Adrenal gland (tissue), 12 donors: ENCODE results near the gene TECPR1. TPM values are rescaled to one million over a fixed set of nuclear protein-coding genes. Genes with fewer than 3 reads are reported as not detected.

Experiments
- DNase-seq, 7 donors: peaks; one replicate each; pipeline ENCODE4 v3.0.0-alpha.2; 2019 to 2020
- H3K27ac ChIP-seq, 5 donors: fragments of 200-600 bp; sonication (generic) in 4 of 5; 1 replicate in 3 of 5; 2 replicates in 2 of 5; pipeline versions ENCODE4 v1.5.1 to v1.8.0; 2016 to 2020; ENCODE audit warnings: mild to moderate bottlenecking in 1 of 5
- H3K27me3 ChIP-seq: fragments of 200-600 bp; 2 replicates; pipeline ENCODE4 v1.8.0; 2021
- H3K36me3 ChIP-seq, 2 donors: fragments of 200-600 bp; replicated peaks in 1 of 2; 1 replicate in 1 of 2; 2 replicates in 1 of 2; pipeline versions ENCODE4 v1.5.1 to v1.8.0; 2018 to 2022
- H3K4me1 ChIP-seq, 2 donors: fragments of 200-600 bp; replicated peaks in 1 of 2; 1 replicate in 1 of 2; 2 replicates in 1 of 2; pipeline versions ENCODE4 v1.5.1 to v1.8.0; 2018 to 2021
- H3K4me3 ChIP-seq, 4 donors: fragments of 200-600 bp; sonication (generic) in 3 of 4; one replicate each; pipeline ENCODE4 v1.5.1; 2016 to 2018
- H3K9me3 ChIP-seq, 3 donors: fragments of 200-600 bp; sonication (generic) in 1 of 3; replicated peaks in 1 of 3; 1 replicate in 2 of 3; 2 replicates in 1 of 3; pipeline versions ENCODE4 v1.5.1 to v1.8.0; 2016 to 2021
- CTCF ChIP-seq, 6 experiments: fragments of 450-650 bp in 4 of 6; fragments of 200-600 bp in 2 of 6; sonication (generic) in 1 of 6; IDR thresholded peaks; 1 replicate in 5 of 6; 2 replicates in 1 of 6; pipeline versions ENCODE4 v1.5.1 to v1.8.0; 2016 to 2021; ENCODE audit warnings: antibody characterized with exemption in 6 of 6, mild to moderate bottlenecking in 2 of 6, moderate library complexity in 1 of 6
- POLR2A ChIP-seq, 2 donors: fragments of 450-650 bp; IDR thresholded peaks; one replicate each; pipeline ENCODE4 v1.6.1; 2017; ENCODE audit warnings: antibody characterized with exemption in 2 of 2, mild to moderate bottlenecking in 2 of 2, moderate library complexity in 1 of 2
- WGBS, 4 donors: extraction: QIAGEN DNeasy Blood & Tissue Kit in 2 of 4; methylation state at CpG; one replicate each; pipeline versions ENCODE4 v1.1.5 to v1.1.7; 2013 to 2017; 5-methylcytosine and 5-hydroxymethylcytosine counted together
- intact Hi-C, 2 donors: fragments of 100-400 bp; cut with DNase I; formaldehyde crosslinking; loops; one replicate each; pipeline versions ENCODE4 v1.14.1 to v1.15.0; 2022 to 2023
- polyA plus RNA-seq, 3 donors: library from polyadenylated mRNA; stranded (reverse); fragments of 200-250 nt in 2 of 3; fragments of 350-450 nt in 1 of 3; fragmentation: Illumina TruSeq in 1 of 3; extraction: RNeasy Lipid Tissue Mini Kit (QIAGEN cat#74804) in 1 of 3; gene quantifications; one replicate each; pipeline ENCODE4 v1.2.3, GENCODE V29; 2013 to 2014
- total RNA-seq, 9 donors: library from RNA; depleted of rRNA in 4 of 9; stranded (reverse); fragments of >200 nt in 4 of 9; fragments of 120-200 nt in 1 of 9; fragmentation: NEBNext Ultra II Directional in 1 of 9; extraction: Animal tissue kit (Norgen Biotek cat#: 25700) in 1 of 9; gene quantifications; one replicate each; pipeline versions ENCODE4 v1.1.0 to v1.2.4, GENCODE V29; 2013 to 2023
- donor health status: healthy with polysubstance abuse.
- donor health status: Bipolar disorder and iron deficiency.
- donor health status: DM: yes; HTN: yes; CAD: no.
- donor health status: DM: no; HTN: no; CAD: no.
- donor health status: DM: no; HTN: no; CAD: no.
- donor health status: DM: yes; HTN: yes; CAD: no.

Gene TECPR1
- total and polyA plus RNA-seq, 12 donors = 6.2 to 36.4 (median 16.9) TPM

GRCh38 chr7:98170966-98171365 lies 81.1 kb downstream of the TECPR1 start:
- Histone ChIP-seq H3K36me3 (peaks cover 0 to 24% of the 10 kb centered on the region in 2 donors), H3K27ac (no peak overlapping the region), H3K9me3 (no peaks in the 10 kb centered on the region), H3K4me1 (peaks cover 2 to 7% of the 10 kb centered on the region in 2 donors), H3K27me3 (no peaks in the 10 kb centered on the region), H3K4me3 (no peak overlapping the region)
- DNase-seq = no peak
- no peak for TF ChIP-seq CTCF (IDR thresholded peaks at IDR 0.05)
- TF ChIP-seq POLR2A (IDR thresholded peaks at IDR 0.05) = no peak
- WGBS, 4 donors = 88 to 94% (median 92%) methylated on average over 8 of the region's 8 CpGs
- intact Hi-C loops = no loop called here

GRCh38 chr7:98168904-98169621 lies 83.0 kb downstream of the TECPR1 start:
- 87 to 92% (median 91%) methylated on average over 5 of the region's 5 CpGs for WGBS, 4 donors
- no peak overlapping the region for H3K4me3 ChIP-seq
- peak in 2 of 6 experiments; percentile 4 to 9 for TF ChIP-seq CTCF (IDR thresholded peaks at IDR 0.05)
- TF ChIP-seq POLR2A (IDR thresholded peaks at IDR 0.05) = no peak
- H3K9me3 ChIP-seq = no peaks in the 10 kb centered on the region
- H3K36me3 ChIP-seq = peaks cover 0 to 18% of the 10 kb centered on the region in 2 donors
- intact Hi-C loops = loop anchor here (1.0 to 5.0 kb wide), 4 partner anchors 62 to 147 kb away; partner anchors contain the start of gene LMTK2 (in 2 of the 2)
- H3K4me1 ChIP-seq = peaks cover 7 to 8% of the 10 kb centered on the region in 2 donors
- no peak for DNase-seq
- no peaks in the 10 kb centered on the region for H3K27me3 ChIP-seq
- no peak overlapping the region for H3K27ac ChIP-seq

- intact Hi-C loops = loop anchor here (1.0 to 5.0 kb wide), 4 partner anchors 62 to 146 kb away; partner anchors contain the start of gene LMTK2 (in 2 of the 2)
- Histone ChIP-seq H3K27me3 (no peaks in the 10 kb centered on the region), H3K4me1 (peaks cover 8 to 12% of the 10 kb centered on the region in 2 donors), H3K9me3 (no peaks in the 10 kb centered on the region), H3K27ac (no peak overlapping the region), H3K36me3 (peaks cover 0 to 18% of the 10 kb centered on the region in 2 donors), H3K4me3 (no peak overlapping the region)
- peak; percentile 45 to 85 (median 64) for DNase-seq
- WGBS, 4 donors = 60 to 66% (median 63%) methylated on average over 17 of the region's 17 CpGs
- TF ChIP-seq POLR2A (IDR thresholded peaks at IDR 0.05) (no peak), CTCF (IDR thresholded peaks at IDR 0.05) (peak; percentile 75 to 91 (median 84))
These were observed 83.7 kb downstream of the TECPR1 start for GRCh38 chr7:98168181-98168903.

- no peak for DNase-seq
- TF ChIP-seq POLR2A (IDR thresholded peaks at IDR 0.05) = no peak
- TF ChIP-seq CTCF (IDR thresholded peaks at IDR 0.05) = no peak
- H3K27ac ChIP-seq = no peak overlapping the region
- WGBS, 4 donors = 90 to 95% (median 92%) methylated on average over 15 of the region's 15 CpGs
- H3K27me3 ChIP-seq = no peaks in the 10 kb centered on the region
- peaks cover 8 to 12% of the 10 kb centered on the region in 2 donors for H3K4me1 ChIP-seq
- H3K9me3 ChIP-seq = no peaks in the 10 kb centered on the region
- peaks cover 0 to 12% of the 10 kb centered on the region in 2 donors for H3K36me3 ChIP-seq
- intact Hi-C loops = loop anchor here (1.0 to 5.0 kb wide), 4 partner anchors 61 to 145 kb away; partner anchors contain the start of gene LMTK2 (in 2 of the 2)
- H3K4me3 ChIP-seq = no peak overlapping the region
These were observed 84.4 kb downstream of the TECPR1 start for GRCh38 chr7:98167653-98168052.
